ENCODE results near the gene ABHD10.
"Not testable (repeated sequence)": the region's sequence is repeated elsewhere in the genome, so short reads cannot be mapped to it uniquely, and the experiment has no call there.

The ABHD10 gene

DNA sequence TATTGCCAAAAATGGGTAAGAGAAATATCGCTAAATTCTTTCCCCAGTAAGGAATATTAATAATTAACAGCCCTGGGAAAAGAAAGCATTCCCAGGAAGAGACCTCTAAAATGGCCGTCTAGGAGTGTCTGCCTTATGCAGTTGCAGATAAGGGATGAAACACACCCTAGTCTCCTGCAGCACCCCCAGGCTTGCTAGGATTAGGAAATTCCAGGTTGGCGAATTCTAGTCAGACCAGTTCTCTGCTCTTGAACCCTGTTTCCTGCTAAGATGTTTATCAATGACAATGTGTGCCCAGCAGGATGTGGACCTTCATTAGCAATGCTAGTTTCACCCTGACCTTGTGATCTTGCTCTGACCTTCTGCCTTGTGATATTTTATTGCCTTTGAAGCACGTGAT, 58.4 kb downstream of the ABHD10 start:
- not testable (repeated sequence) for DNase-seq

DNA sequence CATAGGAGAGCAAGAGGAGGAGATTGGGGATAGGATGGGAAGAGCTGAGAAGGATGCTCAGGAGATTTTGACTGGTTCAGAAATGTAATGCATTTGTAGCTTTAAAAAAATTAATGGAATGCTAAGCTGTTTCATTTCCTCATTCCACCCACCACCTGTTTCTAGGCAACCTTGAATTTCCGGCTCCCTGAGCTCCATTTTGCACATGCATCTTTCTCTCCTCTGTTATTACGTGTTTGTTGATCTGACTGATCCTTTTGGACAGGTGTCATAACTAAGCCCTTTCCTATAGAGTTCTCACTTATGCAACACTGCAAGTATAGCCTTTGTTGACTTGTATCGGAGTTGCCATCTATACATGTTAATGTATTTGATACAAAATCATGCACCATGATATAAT, 60.0 kb downstream of the ABHD10 start:
- no peak for DNase-seq

DNA sequence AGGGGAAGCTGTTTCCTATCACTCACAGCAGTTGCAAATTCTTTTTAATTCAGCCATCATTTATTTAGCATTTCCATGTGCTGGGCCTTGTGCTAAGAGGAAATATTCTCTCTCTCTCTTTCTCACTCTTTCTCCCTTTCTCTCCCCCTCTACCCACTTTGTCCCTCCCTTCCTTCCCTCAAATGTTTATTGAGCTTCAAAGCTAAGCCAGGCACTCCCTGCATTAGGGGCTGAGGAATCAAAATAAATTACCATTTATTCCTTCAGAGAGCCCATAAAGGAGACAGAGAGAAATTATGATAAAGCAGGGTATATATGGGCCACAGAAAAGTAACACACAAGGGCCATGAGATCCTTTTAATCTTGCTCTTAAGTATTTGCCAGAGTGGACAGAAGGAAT, 62.5 kb downstream of the ABHD10 start:
- no peak for DNase-seq

DNA sequence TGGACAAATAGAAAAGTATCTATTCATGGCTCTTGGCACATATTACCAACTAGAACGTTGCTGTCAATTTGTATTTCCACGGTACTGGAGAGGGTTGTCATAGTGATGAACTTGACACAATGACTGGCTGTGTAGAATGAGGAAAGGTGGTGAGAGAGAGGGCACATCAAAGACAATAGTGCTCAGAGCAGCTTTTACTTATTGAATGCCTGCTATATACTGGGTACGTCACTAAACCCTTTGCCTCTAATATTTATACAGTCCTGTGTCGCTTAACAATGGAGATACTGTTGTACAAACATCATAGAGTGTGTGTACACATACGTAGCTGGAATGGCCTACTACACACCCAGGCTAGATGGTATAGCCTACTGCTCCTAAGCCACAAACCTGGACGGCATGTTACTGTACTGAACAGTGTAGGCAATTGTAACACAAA, 64.0 kb downstream of the ABHD10 start:
- no peak for DNase-seq
